SKM-1 treated with dmso at 0.1 percent for 144 hours (cell line): Measurements from ENCODE around the gene ATXN10.
"Not testable (repeated sequence)": the region's sequence is repeated elsewhere in the genome, so short reads cannot be mapped to it uniquely, and the experiment has no call there.

Experiments
- DNase-seq: peaks from one replicate; lab custom pipeline; 2025; ENCODE audit not compliant: unreplicated experiment; lab: John Stamatoyannopoulos, UW

The ATXN10 gene

DNA sequence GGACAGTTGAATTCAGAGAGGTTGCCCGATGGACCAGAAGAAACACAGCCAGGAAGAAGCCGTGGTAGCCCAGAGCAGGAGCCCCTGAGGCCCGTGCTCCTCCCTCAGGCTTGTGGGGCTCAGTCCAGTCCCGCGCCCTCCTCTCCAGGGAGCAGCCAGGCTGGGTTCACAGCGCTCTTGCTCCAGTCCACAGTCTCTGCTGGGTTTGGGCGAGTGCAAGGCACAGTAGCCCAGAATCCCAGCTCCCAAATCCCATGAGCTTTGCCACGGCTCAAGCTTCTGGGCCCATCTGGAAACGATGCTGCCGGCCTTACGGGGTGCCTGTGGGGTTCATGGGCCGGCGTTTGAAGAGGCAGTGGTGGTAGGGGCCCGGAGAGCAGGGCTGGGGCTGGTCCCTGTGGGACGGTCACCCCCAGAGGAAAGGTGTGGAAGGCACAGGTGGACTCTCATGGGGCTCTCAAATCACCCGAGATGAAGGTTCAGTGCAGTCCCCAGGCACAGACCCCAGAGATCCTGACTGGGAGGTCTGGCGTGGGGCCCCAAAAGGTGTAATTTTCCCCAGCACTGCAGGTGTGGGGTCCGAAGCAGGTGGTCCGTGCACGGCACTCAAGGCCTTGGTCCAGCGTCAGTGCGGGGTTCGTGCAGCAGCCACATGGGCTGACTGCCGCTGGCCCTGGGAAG, 30.6 kb upstream of the ATXN10 start:
- DNase-seq = no peak

GRCh38 chr22:45642986-45643385, 28.6 kb upstream of the ATXN10 start:
- DNase-seq = no peak

- no peak for DNase-seq
Observed at GRCh38 chr22:45644714-45645113, 26.9 kb upstream of the ATXN10 start.

DNA sequence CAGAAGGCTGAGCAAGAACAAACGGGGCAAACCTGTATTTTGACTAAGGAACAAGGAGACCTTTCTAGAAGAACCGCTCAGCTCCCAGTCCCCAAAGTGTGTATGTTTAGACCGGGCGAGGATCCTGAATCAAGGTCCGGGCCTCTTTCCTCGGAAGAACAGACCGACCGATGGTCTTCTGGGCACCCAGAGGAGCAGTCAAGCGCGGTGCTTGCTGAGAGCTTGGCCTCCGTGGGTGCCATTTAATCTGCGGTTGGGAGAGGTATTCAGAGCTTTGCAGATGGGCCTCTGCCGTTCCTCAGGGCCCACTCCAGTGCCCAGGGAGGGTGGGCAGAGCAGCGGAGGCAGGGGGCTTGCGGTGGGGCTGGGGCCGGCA, 26.5 kb upstream of the ATXN10 start:
- DNase-seq = no peak

DNA sequence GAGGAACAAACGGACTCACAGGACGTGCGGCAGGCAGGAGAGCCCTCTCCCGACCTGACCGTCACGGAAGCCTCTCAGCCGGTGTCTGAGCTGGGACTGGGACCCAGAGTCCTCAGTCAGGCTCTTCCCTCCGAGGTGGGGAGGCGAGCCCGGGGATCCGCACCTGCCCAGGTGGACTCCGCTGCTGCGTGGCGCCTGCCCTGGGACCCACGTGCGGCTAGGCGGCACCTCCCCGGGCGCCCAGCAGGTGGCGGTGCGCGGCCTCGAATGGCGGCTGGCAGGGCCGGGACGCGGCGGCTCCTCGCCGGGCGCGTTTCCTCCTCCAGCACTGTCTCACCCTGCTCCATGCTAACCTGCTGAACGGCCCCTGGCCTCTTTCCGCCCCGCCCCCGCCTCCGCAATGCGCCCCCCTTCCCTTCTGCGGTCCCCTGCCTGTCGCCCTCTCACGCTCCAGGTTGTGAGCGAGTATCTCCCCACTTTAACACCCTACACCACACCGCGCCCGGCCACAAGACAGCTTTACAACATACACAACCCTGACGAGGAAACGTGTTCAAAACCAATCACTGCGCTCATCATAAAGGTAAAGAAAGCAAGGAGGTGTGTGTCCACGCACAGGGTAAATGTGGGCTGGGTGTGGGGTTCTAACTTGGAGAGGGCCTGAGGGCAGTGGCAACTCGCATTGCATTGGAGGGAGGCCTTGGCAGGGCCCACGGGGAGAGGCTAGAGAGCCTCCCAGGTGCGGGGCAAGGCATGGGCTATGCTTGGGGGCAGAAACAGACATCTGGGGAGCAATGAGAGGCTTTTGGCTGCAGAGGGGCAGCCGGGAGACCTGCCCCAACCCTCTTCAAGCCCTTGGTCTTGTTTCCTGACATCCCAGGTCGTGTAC, 25.9 kb upstream of the ATXN10 start:
- DNase-seq = peak; percentile 49

DNA sequence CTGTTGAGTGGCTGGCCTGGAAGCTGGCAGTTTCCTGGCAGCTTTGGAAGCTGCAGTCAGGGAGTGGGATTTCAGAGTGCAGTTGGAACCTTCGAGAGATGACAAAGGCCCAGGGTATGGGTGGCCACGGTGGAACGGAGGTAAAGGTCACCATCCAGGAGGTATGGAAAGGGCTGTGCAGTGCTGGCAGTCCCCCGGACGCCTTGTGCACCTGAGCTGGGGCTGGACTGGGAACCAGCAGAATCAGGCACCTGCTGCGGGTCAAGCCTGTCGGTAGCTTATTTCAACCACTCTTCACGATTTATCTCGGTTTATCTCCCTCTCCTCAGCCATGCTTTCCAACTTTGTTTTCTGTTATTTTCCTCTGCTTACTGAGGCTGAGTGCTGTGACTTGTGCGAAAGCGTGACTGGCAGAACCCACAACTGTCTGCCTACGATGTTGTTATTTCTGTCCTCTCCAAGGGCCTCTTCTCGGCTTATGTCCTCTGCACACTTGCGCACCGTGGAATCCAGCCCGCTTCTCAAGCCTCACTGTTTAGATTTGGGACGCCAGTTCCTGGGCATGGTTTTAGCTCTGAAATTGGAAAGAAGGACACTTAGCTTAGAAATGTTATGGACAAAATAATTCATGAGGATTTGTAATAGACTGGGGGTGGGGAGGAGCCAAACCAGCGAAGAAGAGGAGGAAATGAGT, 24.0 kb upstream of the ATXN10 start:
- no peak for DNase-seq

DNA sequence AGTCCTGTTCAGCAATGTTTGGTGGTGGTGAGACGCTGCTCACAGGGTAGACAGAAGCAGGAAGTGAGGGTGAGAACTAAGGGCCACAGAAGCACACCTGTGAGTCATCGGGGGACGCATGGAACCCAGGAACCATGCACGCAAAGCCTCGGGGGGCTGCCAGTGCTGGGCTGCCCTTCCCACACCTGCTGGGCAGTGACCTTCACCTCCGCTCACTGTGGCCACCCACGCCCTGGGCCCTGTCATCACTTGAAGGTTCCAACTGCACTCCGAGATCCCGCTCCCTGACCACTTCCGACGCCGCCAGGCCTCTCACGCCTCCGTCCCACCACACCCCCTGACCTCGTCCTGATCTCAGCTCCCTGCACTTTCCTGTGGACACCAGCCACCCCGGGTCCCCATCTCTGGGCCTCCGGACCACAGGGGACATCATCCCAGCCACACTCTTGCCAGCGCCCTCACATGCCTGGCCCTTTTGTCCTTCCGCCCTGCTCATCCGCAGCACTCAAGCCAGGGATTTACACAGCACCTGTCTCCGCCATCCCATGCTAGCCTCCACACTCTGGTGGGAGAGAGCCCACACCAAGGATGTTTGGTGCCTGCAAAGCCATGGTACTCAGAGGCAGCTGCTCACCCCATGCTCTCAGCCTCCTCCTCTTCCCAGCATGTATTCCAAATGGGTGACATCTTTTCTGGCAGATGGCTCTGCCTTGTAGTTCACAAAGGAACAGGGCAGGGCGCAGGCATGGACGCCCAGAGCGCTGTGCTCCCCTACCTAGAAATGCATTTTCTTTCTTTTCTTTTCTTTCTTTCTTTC, 23.1 kb upstream of the ATXN10 start:
- no peak for DNase-seq

- no peak for DNase-seq
Observed at GRCh38 chr22:45649809-45650208, 21.8 kb upstream of the ATXN10 start.

DNA sequence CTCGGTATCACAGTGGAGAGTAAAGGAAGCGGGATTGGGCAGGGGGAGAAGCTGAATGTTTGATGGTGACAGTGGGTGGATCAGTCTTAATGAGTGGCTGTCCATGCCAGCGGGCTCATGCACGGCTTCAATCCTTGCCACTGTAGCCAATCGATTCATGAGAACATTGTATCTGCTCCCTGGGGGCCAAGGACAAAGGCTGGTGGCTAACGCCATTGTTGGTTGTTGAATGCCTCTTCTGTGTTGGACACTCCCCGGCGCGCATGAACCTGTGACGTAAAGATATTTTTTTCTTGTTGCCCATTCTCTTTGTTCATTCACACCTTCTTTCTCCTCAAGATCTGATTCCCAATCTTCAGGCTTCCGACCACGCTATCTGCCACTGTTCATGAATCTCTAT, 20.9 kb upstream of the ATXN10 start:
- no peak for DNase-seq

DNA sequence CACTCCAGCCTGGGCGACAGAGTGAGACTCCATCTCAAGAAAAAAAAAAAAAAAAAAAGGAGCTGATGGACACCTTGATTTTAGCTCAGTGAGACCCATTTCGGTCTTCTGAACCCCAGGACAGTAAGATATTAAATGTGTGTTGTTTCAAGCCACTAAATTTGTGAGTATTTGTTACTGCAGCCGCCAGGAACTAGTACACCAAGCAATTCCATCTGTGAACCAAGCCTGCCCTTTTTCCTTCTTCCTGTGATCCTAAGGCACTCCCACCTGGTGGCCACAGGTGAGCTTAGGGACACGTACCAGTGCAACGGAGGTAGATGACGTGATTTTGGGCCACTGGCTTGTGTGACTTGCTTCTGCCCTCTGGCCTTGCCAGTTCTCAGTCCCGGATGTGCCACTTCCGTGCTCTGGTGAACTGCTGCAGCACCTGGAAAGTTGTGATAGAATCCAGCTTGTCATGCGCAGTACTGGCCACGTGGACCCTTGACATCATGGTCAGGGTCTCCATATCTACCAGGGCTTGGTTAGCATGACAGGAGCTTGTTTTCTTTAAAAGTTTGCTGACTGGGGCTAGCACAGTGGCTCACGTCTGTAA, 19.6 kb upstream of the ATXN10 start:
- no peak for DNase-seq

DNA sequence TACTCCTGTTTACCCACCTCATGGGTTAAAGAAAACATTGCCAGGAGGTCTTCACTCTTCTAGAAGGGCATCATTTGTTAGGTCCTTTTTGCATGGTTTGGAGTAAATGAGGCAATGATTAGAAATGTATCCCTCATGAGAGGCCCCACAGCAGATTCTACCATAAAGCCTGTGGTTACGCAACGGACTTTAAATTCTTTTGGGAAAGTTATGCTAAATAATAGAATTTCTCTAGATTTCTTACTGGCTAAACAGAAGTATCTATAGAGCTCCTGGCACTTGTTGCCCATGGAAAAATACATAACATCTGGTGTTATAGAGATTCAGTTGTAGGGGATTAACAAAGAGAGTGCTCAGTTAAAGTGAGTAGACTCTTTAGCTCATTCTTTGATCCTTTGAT, 15.1 kb upstream of the ATXN10 start:
- DNase-seq = no peak

GRCh38 chr22:45657701-45658100, 13.9 kb upstream of the ATXN10 start:
- DNase-seq = no peak

- DNase-seq = no peak
Observed at GRCh38 chr22:45664136-45664646, 7.4 kb upstream of the ATXN10 start.

DNA sequence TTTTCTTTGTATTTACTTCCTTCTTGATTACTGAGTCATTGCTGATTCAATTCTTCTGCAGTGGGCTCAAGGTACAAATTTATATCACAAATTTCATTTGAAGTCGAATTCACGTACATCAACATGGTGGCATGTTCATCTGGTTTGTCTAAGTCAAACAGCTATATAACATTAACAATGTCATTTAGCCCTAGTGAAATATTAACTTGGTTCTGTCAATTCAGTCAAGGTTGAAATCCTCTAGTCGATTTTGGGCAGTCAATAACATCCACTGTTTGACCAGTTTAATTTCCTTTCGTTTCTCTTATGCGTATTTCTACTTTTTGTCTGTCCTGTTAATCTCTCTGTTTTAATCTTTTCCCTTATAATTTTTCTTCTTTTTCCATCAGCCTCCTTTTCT, 4.1 kb upstream of the ATXN10 start:
- no peak for DNase-seq

DNA sequence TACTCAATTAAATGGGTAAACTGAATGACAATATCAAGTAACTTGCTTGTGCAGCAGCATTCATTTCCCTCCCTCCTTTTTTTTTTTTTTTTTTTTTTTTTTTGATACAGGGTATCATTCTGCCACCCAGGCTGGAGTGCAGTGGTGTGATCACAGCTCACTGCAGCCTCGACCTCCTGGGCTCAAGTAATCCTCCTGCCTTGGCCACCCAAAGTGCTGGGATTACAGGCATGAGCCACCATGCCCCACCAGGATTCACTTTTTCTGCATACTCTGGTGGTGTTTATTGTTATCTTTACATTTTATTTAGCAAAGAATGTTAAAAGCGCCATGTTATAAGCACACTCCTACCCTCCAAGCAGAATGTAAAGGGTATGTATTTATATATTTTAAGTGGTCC, 1.3 kb upstream of the ATXN10 start:
- not testable (repeated sequence) for DNase-seq

- no peak for DNase-seq
Observed at GRCh38 chr22:45670981-45671782, 452 bp upstream of the ATXN10 start.

- DNase-seq = no peak
Observed at GRCh38 chr22:45672564-45673481, 1.2 kb downstream of the ATXN10 start.

- peak; percentile 68 for DNase-seq
Observed at GRCh38 chr22:45673482-45674175, 2.0 kb downstream of the ATXN10 start.
